H1 (cell line): ENCODE results near the gene CLDN24. TPM values are rescaled to one million over a fixed set of nuclear protein-coding genes. Genes with fewer than 3 reads are reported as not detected.

ENCODE experiments used
- ASH2L ChIP-seq: fragments of 200-600, 300-600 bp; sonication (generic); IDR thresholded peaks from one replicate; pipeline ENCODE4 v1.7.1; 2017; ENCODE audit warnings: low read length
- CBX5 ChIP-seq: fragments of 300-800, 300-1000 bp; sonication (generic); IDR thresholded peaks from 2 replicates; pipeline ENCODE4 v1.7.1; 2016; ENCODE audit warnings: antibody characterized with exemption, low read length, low read depth
- HDAC6 ChIP-seq: IDR thresholded peaks from one replicate; pipeline ENCODE4 v1.7.1; 2012; ENCODE audit warnings: low read depth, mild to moderate bottlenecking, inconsistent platforms, low read length, moderate library complexity
- NANOG ChIP-seq: IDR thresholded peaks from 2 replicates; pipeline ENCODE4 v1.6.1; 2011; ENCODE audit warnings: low read length, low read depth, mild to moderate bottlenecking, inconsistent platforms; ENCODE audit not compliant: insufficient read depth, poor library complexity, severe bottlenecking
- POLR2A ChIP-seq, 2 experiments: IDR thresholded peaks; 1 replicate in 1 of 2; 2 replicates in 1 of 2; pipeline ENCODE4 v1.6.1; 2011; ENCODE audit warnings: low read depth in 2 of 2, low read length in 2 of 2, mild to moderate bottlenecking in 2 of 2; ENCODE audit errors: control extremely low read depth in 1 of 2
- RNF2 ChIP-seq: fragments of 200-900, 300-1000 bp; sonication (generic); IDR thresholded peaks from 2 replicates; pipeline ENCODE4 v1.7.1; 2016; ENCODE audit warnings: borderline replicate concordance, low read depth, mild to moderate bottlenecking, antibody characterized with exemption, low read length; ENCODE audit not compliant: poor library complexity, severe bottlenecking; ENCODE audit errors: missing control alignments
- SAP30 ChIP-seq: fragments of 300-600 bp; sonication (generic); IDR thresholded peaks from 2 replicates; pipeline ENCODE4 v1.7.1; 2012; ENCODE audit warnings: low read length, moderate library complexity, mild to moderate bottlenecking, inconsistent platforms; ENCODE audit not compliant: insufficient read depth, insufficient replicate concordance
- polyA plus RNA-seq, 7 experiments: library from polyadenylated mRNA; depleted of rRNA in 3 of 7; stranded (reverse) in 5 of 7; unstranded in 2 of 7; fragments of >200 nt in 5 of 7; fragments of 200-250 nt in 2 of 7; gene quantifications; 1 replicate in 5 of 7; 2 replicates in 1 of 7; 4 replicates in 1 of 7; pipeline versions ENCODE4 v1.2.1 to v1.2.3, GENCODE V29; 2011 to 2013; ENCODE audit warnings: missing spikeins in 2 of 7, mixed read lengths in 2 of 7
- total RNA-seq: library from RNA; stranded (reverse); fragmentation: NEBNext Ultra II Directional; extraction: Animal tissue kit (Norgen Biotek cat#: 25700); gene quantifications from 2 replicates; pipeline ENCODE4 v1.2.1, GENCODE V29; 2021

CLDN24 gene
- total and polyA plus RNA-seq, 2 of the 8 experiments (the other 6 are each of a cell fraction or from before 2014, with no cell fraction given), result not detected

DNA sequence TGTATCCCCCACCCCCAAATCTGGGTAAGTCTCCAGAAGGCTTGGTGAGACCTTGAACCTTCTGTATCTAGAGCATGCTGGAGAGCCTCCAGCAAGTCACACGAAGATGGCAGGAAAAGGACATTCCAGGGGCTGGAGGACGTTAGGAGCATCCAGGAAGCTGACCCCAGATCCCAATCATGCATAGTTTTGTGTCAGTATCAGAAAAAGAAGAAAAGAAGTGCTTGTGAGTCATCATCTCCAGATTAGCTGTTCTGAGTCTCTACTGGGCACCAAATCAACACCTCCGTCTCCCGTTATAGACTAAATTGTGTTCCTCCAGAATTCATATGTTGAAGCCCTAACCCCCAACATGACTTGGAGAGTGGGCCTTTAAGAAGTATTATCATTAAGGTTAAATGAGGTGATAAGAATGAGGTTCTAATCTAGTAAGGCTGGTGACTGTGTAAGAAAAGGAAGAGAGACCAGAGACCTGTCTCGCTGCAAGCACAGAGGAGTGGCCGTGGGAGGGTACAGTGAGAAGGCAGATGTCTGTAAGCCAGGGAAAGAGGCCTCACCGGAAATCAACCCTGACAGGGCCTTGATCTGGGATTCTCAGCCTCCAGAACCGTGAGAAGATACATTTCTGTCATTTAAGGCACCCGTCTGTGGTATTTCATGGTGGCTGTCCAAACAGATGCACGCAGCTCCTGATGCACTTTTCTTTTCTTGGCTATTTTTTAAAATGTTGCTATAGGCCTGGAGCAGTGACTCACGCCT is 38.1 kb upstream of the CLDN24 start (continued):
- TF ChIP-seq NANOG, result no peak
- TF ChIP-seq RNF2, result no peak
- no peak for TF ChIP-seq HDAC6
- no peak for TF ChIP-seq ASH2L
- no peak for TF ChIP-seq CBX5
- TF ChIP-seq POLR2A (IDR thresholded peaks at IDR 0.05; ENCODE audit: control extremely low read depth in 1 of 2, low read depth in 2 of 2, low read length in 2 of 2), result no peak
- TF ChIP-seq SAP30, result no peak
- TF ChIP-seq, all 59 proteins: peak for 0
